IMR-90 (cell line): Measurements from ENCODE around the gene ZFX. TPM values are rescaled to one million over a fixed set of nuclear protein-coding genes. Genes with fewer than 3 reads are reported as not detected.
A peak's percentile ranks its signal among the peaks of the same experiment; 100 is the strongest.

ENCODE experiments used
- ATAC-seq: fragments of 200-7000 bp; cut with Tn5 transposase; 2 replicates; pipeline ENCODE4 v1.9.1; 2020; ENCODE audit warnings: low read depth, mild to moderate bottlenecking, moderate library complexity
- BruUV-seq: library from RNA; stranded (reverse); fragments of 400-500 nt; replicated peaks from 2 replicates; lab custom pipeline; 2021; lab: Mats Ljungman, UMichigan
- CTCF ChIA-PET: fragments of 300-600 bp; formaldehyde crosslinking; extraction: SDS; loops from one replicate; lab custom pipeline; 2021; ENCODE audit warnings: antibody characterized with exemption; lab: Yijun Ruan, JAX
- POLR2A ChIA-PET: fragments of 300-600 bp; sonication (Branson Sonifier 250); formaldehyde crosslinking; loops from one replicate; lab custom pipeline; 2022; ENCODE audit warnings: antibody characterized with exemption; ENCODE audit not compliant: unreplicated experiment; lab: Charles Lee
- DNase-seq: peaks from one replicate; pipeline ENCODE4 v3.0.0; 2013
- H2AFZ ChIP-seq: replicated peaks from 2 replicates; pipeline ENCODE3; 2013; ENCODE audit warnings: low read length, mild to moderate bottlenecking; ENCODE audit not compliant: poor library complexity
- H2AK5ac ChIP-seq: 2 replicates; pipeline ENCODE4 v1.6.1; 2013; ENCODE audit warnings: low read depth, low read length, inconsistent platforms
- H2AK9ac ChIP-seq: replicated peaks from 2 replicates; pipeline ENCODE3; 2013; ENCODE audit warnings: mild to moderate bottlenecking, low read depth, low read length, moderate library complexity; ENCODE audit not compliant: poor library complexity
- H2BK120ac ChIP-seq: 2 replicates; pipeline ENCODE4 v1.6.1; 2013; ENCODE audit warnings: low read depth, low read length, inconsistent platforms
- H2BK15ac ChIP-seq: 3 replicates; pipeline ENCODE4 v1.6.1; 2013; ENCODE audit warnings: low read depth, low read length, inconsistent platforms
- H2BK20ac ChIP-seq: 2 replicates; pipeline ENCODE4 v1.6.1; 2013; ENCODE audit warnings: low read depth, mild to moderate bottlenecking, inconsistent platforms, low read length, moderate library complexity
- H2BK5ac ChIP-seq: 2 replicates; pipeline ENCODE4 v1.6.1; 2013; ENCODE audit warnings: mild to moderate bottlenecking, low read depth, low read length, inconsistent platforms; ENCODE audit not compliant: poor library complexity, severe bottlenecking
- H3K14ac ChIP-seq: replicated peaks from 2 replicates; pipeline ENCODE4 v1.6.1; 2013; ENCODE audit warnings: low read depth, low read length, inconsistent platforms
- H3K18ac ChIP-seq: 2 replicates; pipeline ENCODE4 v1.6.1; 2013; ENCODE audit warnings: low read depth, low read length, control low read depth
- H3K23ac ChIP-seq: 2 replicates; pipeline ENCODE4 v1.6.1; 2013; ENCODE audit warnings: low read depth, low read length, inconsistent platforms
- H3K27ac ChIP-seq: 2 replicates; pipeline ENCODE4 v1.5.1; 2013; ENCODE audit warnings: mild to moderate bottlenecking, control low read depth, low read length; ENCODE audit not compliant: insufficient read depth
- H3K27me3 ChIP-seq: 2 replicates; pipeline ENCODE4 v1.6.1; 2013; ENCODE audit warnings: low read length; ENCODE audit not compliant: control insufficient read depth, insufficient read depth
- H3K36me3 ChIP-seq: 2 replicates; pipeline ENCODE4 v1.6.1; 2013; ENCODE audit warnings: low read length, mixed read lengths; ENCODE audit not compliant: control insufficient read depth, insufficient read depth
- H3K4ac ChIP-seq: 2 replicates; pipeline ENCODE4 v1.6.1; 2013; ENCODE audit warnings: low read depth, low read length, inconsistent platforms
- H3K4me1 ChIP-seq: 2 replicates; pipeline ENCODE4 v1.6.1; 2013; ENCODE audit warnings: low read length, mixed read lengths; ENCODE audit not compliant: control insufficient read depth, insufficient read depth
- H3K4me2 ChIP-seq: 2 replicates; pipeline ENCODE4 v1.6.1; 2013; ENCODE audit warnings: low read depth, mild to moderate bottlenecking, control low read depth, low read length, moderate library complexity
- H3K4me3 ChIP-seq: 2 replicates; pipeline ENCODE4 v1.5.1; 2013; ENCODE audit warnings: low read depth, mild to moderate bottlenecking, control low read depth, low read length, moderate library complexity; ENCODE audit not compliant: insufficient read depth
- H3K56ac ChIP-seq: 2 replicates; pipeline ENCODE4 v1.6.1; 2013; ENCODE audit warnings: low read length, inconsistent platforms; ENCODE audit not compliant: insufficient read depth; ENCODE audit errors: extremely low read depth
- H3K79me1 ChIP-seq, 2 experiments: 2 replicates each; pipeline ENCODE4 v1.6.1; 2013; ENCODE audit warnings: low read length in 2 of 2, inconsistent platforms in 1 of 2, low read depth in 1 of 2
- H3K9ac ChIP-seq: 2 replicates; pipeline ENCODE4 v1.6.1; 2013; ENCODE audit warnings: low read depth, low read length, control low read depth
- H3K9me1 ChIP-seq: 2 replicates; pipeline ENCODE4 v1.6.1; 2013; ENCODE audit warnings: low read length, inconsistent platforms; ENCODE audit not compliant: insufficient read depth
- H3K9me3 ChIP-seq: 2 replicates; pipeline ENCODE4 v1.6.1; 2013; ENCODE audit warnings: low read length; ENCODE audit not compliant: control insufficient read depth, insufficient read depth
- H4K20me1 ChIP-seq: 2 replicates; pipeline ENCODE4 v1.6.1; 2013; ENCODE audit warnings: low read length, inconsistent platforms; ENCODE audit not compliant: insufficient read depth
- H4K5ac ChIP-seq: 2 replicates; pipeline ENCODE4 v1.6.1; 2013; ENCODE audit warnings: mild to moderate bottlenecking, low read depth, low read length, control low read depth
- H4K8ac ChIP-seq, 2 experiments: 2 replicates each; pipeline ENCODE4 v1.6.1; 2013; ENCODE audit warnings: low read depth in 2 of 2, low read length in 2 of 2, control low read depth in 1 of 2, inconsistent platforms in 1 of 2
- H4K91ac ChIP-seq: 2 replicates; pipeline ENCODE4 v1.6.1; 2013; ENCODE audit warnings: low read depth, low read length, inconsistent platforms; ENCODE audit not compliant: insufficient read depth
- CEBPB ChIP-seq: IDR thresholded peaks from 2 replicates; pipeline ENCODE4 v1.6.1; 2012; ENCODE audit warnings: low read depth, low read length, improper control_type of control experiment
- CTCF ChIP-seq: conservative IDR thresholded peaks from 2 replicates; pipeline ENCODE4 v1.5.1; 2012; ENCODE audit warnings: mild to moderate bottlenecking, low read depth, low read length, improper control_type of control experiment
- FOS ChIP-seq: fragments of 150-350 bp; IDR thresholded peaks from 2 replicates; pipeline ENCODE4 v1.6.1; 2016; ENCODE audit warnings: low read depth, low read length
- MAFK ChIP-seq: IDR thresholded peaks from 2 replicates; pipeline ENCODE4 v1.6.1; 2012; ENCODE audit warnings: low read depth, low read length, improper control_type of control experiment
- NFE2L2 ChIP-seq: fragments of 150-350 bp; IDR thresholded peaks from 2 replicates; pipeline ENCODE4 v1.6.1; 2016; ENCODE audit warnings: low read depth, mild to moderate bottlenecking, low read length
- RAD21 ChIP-seq: IDR thresholded peaks from 2 replicates; pipeline ENCODE4 v1.6.1; 2012; ENCODE audit warnings: low read length, improper control_type of control experiment
- USF2 ChIP-seq: fragments of 150-350 bp; IDR thresholded peaks from 2 replicates; pipeline ENCODE4 v1.6.1; 2017; ENCODE audit warnings: mild to moderate bottlenecking, antibody characterized with exemption, low read length, low read depth
- WGBS, 2 experiments: methylation state at CpG; one replicate each; pipeline versions ENCODE4 v1.1.5 to v1.1.7; 2013; ENCODE audit warnings: missing lambda C conversion rate in 2 of 2; ENCODE audit not compliant: insufficient read length in 1 of 2; ENCODE audit errors: extremely low coverage in 2 of 2; 5-methylcytosine and 5-hydroxymethylcytosine counted together
- dilution Hi-C: fragments of 300-500 bp; cut with HindIII; formaldehyde crosslinking; loops from one replicate; pipeline ENCODE4 v1.14.3; 2018; ENCODE audit warnings: low sequenced_read_pairs; ENCODE audit not compliant: unreplicated experiment
- in situ Hi-C: fragments of 300-500 bp; cut with MboI; formaldehyde crosslinking; loops from 3 replicates; pipeline ENCODE4 v1.14.3; 2019; ENCODE audit warnings: low sequenced_read_pairs, inconsistent platforms, mixed read lengths
- intact Hi-C: fragments of 100-400 bp; cut with micrococcal nuclease; formaldehyde crosslinking; loops from 2 replicates; pipeline ENCODE4 v1.10.0; 2022
- polyA plus RNA-seq, 3 experiments: library from polyadenylated mRNA; depleted of rRNA; stranded (reverse); fragments of >200 nt; gene quantifications; 2 replicates each; pipeline ENCODE4 v1.2.3, GENCODE V29; 2012; ENCODE audit warnings: low replicate concordance in 1 of 3
- total RNA-seq: library from RNA; depleted of rRNA; stranded (reverse); fragments of >200 nt; gene quantifications from 2 replicates; pipeline ENCODE4 v1.2.3, GENCODE V29; 2012

Gene ZFX
- total and polyA plus RNA-seq, 2 of the 4 experiments (the other 2 are of a cell fraction): 16.0 to 99.3 TPM

DNA sequence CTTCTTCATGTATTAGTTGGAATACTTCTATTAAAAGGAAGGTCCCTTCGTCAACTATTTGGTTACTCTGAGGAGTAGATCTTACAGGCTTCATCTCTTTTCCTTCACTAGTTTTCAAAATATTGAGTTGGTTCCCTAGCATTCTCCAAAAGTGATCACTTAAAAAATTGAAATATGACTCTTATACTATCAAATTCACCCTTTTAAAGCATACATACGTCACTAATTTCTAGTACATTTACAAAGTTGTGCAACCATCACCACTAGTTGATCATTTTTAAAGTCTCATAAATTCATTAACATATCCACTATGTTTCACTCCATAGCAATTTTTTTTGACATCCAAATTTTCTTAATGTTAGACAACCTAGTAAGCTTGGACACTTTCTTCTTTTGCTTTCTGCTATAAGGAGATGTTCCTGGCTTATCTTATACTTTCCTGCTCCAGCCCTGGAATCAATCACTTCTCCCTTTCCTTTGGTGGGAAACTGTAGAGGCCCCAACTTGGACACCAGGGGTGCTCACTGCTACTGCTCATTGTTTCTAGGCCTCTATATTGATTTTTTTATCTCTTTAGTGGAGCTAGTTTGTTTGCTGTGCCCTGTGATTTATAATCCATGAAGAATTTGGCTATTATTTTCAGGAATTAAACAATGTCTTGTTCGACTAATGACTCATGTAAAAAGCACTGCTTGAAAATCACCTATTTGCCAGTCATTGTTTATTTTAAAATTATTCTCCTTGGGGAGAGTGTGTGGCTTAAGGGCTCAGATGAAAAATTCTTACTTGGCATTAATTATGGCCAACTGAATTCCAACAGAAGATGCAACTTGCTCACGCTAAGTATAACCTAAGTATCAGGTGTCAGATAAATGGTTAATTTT, 4.0 kb upstream of the ZFX start:
- no peak overlapping the region for H3K4ac ChIP-seq
- TF ChIP-seq NFE2L2: peak; percentile 78
- peak; percentile 57 for TF ChIP-seq CEBPB
- no peak for TF ChIP-seq USF2
- TF ChIP-seq FOS: peak; percentile 52; the same call in 1 of the 2 replicates
- TF ChIP-seq RAD21: no peak
- no peak for TF ChIP-seq CTCF
- TF ChIP-seq MAFK: 0 out of 2 replicates have a peak, but pooled peaks have one; percentile 20
- peak overlapping the region; percentile 80 for H2BK5ac ChIP-seq
- no peaks in the 10 kb centered on the region for H3K9me1 ChIP-seq
- H3K4me3 ChIP-seq: no peak overlapping the region
- peak overlapping the region in 1 of 2 experiments; percentile 12; a peak in 1 of 4 replicates for H4K8ac ChIP-seq
- dilution Hi-C loops: no loop called here
- WGBS, 2 experiments: 80% methylated on average over 1 of the region's 4 CpGs; no CpG with 5 or more reads in 1 of the 2 experiments
- peak overlapping the region; percentile 24; the same call in 1 of the 2 replicates for H3K27ac ChIP-seq
- H3K4me2 ChIP-seq: peak overlapping the region; percentile 97
- H2AFZ ChIP-seq: no peak overlapping the region
- no peaks in the 10 kb centered on the region for H3K27me3 ChIP-seq
- no peak overlapping the region; the same call in 1 of the 2 replicates for H3K14ac ChIP-seq
- 0 out of 2 replicates have a peak overlapping the region, but pooled peaks have one; percentile 36 for H4K91ac ChIP-seq
- H3K36me3 ChIP-seq: no peaks in the 10 kb centered on the region
- no peaks in the 10 kb centered on the region for H3K9me3 ChIP-seq
- no peak overlapping the region for H2BK120ac ChIP-seq
- ChIA-PET POLR2A (no interaction called here), CTCF (interaction anchor here (1.1 kb wide), 1 partner anchor 45 kb away, joined by 4 read pairs; no protein-coding TSS in a partner anchor)
- no peak overlapping the region for H3K23ac ChIP-seq
- H4K5ac ChIP-seq: 0 out of 2 replicates have a peak overlapping the region, but pooled peaks have one; percentile 30
- no peaks in the 10 kb centered on the region for H3K79me1 ChIP-seq
- no peak overlapping the region for H2BK20ac ChIP-seq
- H3K9ac ChIP-seq: no peak overlapping the region
- ATAC-seq (no peak), DNase-seq (peak; percentile 54)
- intact Hi-C loops: no loop called here
- in situ Hi-C loops: no loop called here
- peak overlapping the region; percentile 63; the same call in 1 of the 2 replicates for H3K56ac ChIP-seq
- H2AK9ac ChIP-seq: no peak overlapping the region
- no peak overlapping the region for H2BK15ac ChIP-seq
- H3K4me1 ChIP-seq: peaks cover 9% of the 10 kb centered on the region
- H3K18ac ChIP-seq: no peak overlapping the region
- BruUV-seq: no TSS peak
- no peak overlapping the region for H2AK5ac ChIP-seq
- H4K20me1 ChIP-seq: peaks cover 3% of the 10 kb centered on the region; the same call in 1 of the 2 replicates
